H1 (cell line): ENCODE results near the gene TXNDC2. TPM values are rescaled to one million over a fixed set of nuclear protein-coding genes. Genes with fewer than 3 reads are reported as not detected.

Experiments used
- CTCF ChIA-PET: fragments of 300-600 bp; sonication (Branson Sonifier 250); formaldehyde crosslinking; loops from one replicate; lab custom pipeline; 2021; ENCODE audit not compliant: partially characterized antibody; lab: Charles Lee
- POLR2A ChIA-PET: fragments of 300-600 bp; sonication (Branson Sonifier 250); formaldehyde crosslinking; loops from one replicate; lab custom pipeline; 2021; ENCODE audit warnings: inconsistent platforms; ENCODE audit not compliant: partially characterized antibody; lab: Charles Lee
- DNase-seq, 2 experiments: peaks; one replicate each; pipeline versions ENCODE4 v3.0.0 to v3.0.0-alpha.2; 2010 to 2022; ENCODE audit warnings: low spot score in 2 of 2, low read depth in 1 of 2, mixed read lengths in 1 of 2
- FAIRE-seq: peaks from 2 replicates; lab custom pipeline; 2011; peaks lifted over from hg19 to GRCh38; lab: Jason Lieb, UNC
- H2AFZ ChIP-seq: 2 replicates; pipeline ENCODE4 v1.8.1; 2012; ENCODE audit warnings: low read length, inconsistent platforms
- H2AK5ac ChIP-seq: 2 replicates; pipeline ENCODE4 v1.6.1; 2013; ENCODE audit warnings: low read depth, low read length
- H2BK120ac ChIP-seq: replicated peaks from 2 replicates; pipeline ENCODE3; 2013; ENCODE audit warnings: low read depth, low read length, inconsistent platforms
- H2BK12ac ChIP-seq: 2 replicates; pipeline ENCODE4 v1.6.1; 2013; ENCODE audit warnings: low read depth, low read length
- H2BK15ac ChIP-seq: 2 replicates; pipeline ENCODE4 v1.6.1; 2013; ENCODE audit warnings: low read length
- H2BK20ac ChIP-seq: 2 replicates; pipeline ENCODE4 v1.6.1; 2013; ENCODE audit warnings: low read length
- H2BK5ac ChIP-seq: 2 replicates; pipeline ENCODE4 v1.6.1; 2013; ENCODE audit warnings: low read depth, low read length
- H3K14ac ChIP-seq: 2 replicates; pipeline ENCODE4 v1.6.1; 2013; ENCODE audit warnings: inconsistent platforms; ENCODE audit not compliant: insufficient read length
- H3K18ac ChIP-seq: 2 replicates; pipeline ENCODE4 v1.6.1; 2013; ENCODE audit warnings: low read length; ENCODE audit errors: extremely low read depth
- H3K23ac ChIP-seq: 2 replicates; pipeline ENCODE4 v1.6.1; 2013; ENCODE audit warnings: inconsistent platforms; ENCODE audit not compliant: insufficient read length
- H3K23me2 ChIP-seq: 2 replicates; pipeline ENCODE4 v1.6.1; 2013; ENCODE audit warnings: low read depth, low read length
- H3K27ac ChIP-seq: 2 replicates; pipeline ENCODE4 v1.6.1; 2011; ENCODE audit warnings: low read depth, low read length, inconsistent platforms
- H3K27me3 ChIP-seq, 4 experiments: replicated peaks in 1 of 4; 1 replicate in 1 of 4; 2 replicates in 3 of 4; pipeline versions ENCODE4 v1.6.1 to v1.8.1; 2011 to 2013; ENCODE audit warnings: low read length in 3 of 4, mild to moderate bottlenecking in 3 of 4, inconsistent platforms in 2 of 4, mixed read lengths in 2 of 4, moderate library complexity in 1 of 4; ENCODE audit not compliant: control insufficient read depth in 3 of 4, insufficient read depth in 3 of 4; ENCODE audit errors: extremely low read depth in 1 of 4
- H3K36me3 ChIP-seq, 4 experiments: 2 replicates each; pipeline versions ENCODE4 v1.6.1 to v1.8.1; 2011 to 2013; ENCODE audit warnings: mild to moderate bottlenecking in 4 of 4, low read length in 3 of 4, moderate library complexity in 2 of 4, control low read depth in 1 of 4, inconsistent platforms in 1 of 4; ENCODE audit not compliant: insufficient read depth in 4 of 4, control insufficient read depth in 2 of 4
- H3K4ac ChIP-seq: replicated peaks from 2 replicates; pipeline ENCODE3; 2013; ENCODE audit warnings: low read length, low read depth, mixed read lengths, inconsistent platforms; ENCODE audit not compliant: insufficient read length
- H3K4me1 ChIP-seq, 4 experiments: replicated peaks in 1 of 4; 1 replicate in 1 of 4; 2 replicates in 3 of 4; pipeline versions ENCODE4 v1.6.1 to v1.8.1; 2011 to 2013; ENCODE audit warnings: low read length in 3 of 4, inconsistent platforms in 2 of 4, mixed read lengths in 1 of 4; ENCODE audit not compliant: insufficient read depth in 4 of 4, control insufficient read depth in 3 of 4
- H3K4me2 ChIP-seq, 2 experiments: 2 replicates each; pipeline versions ENCODE4 v1.6.1 to v1.8.1; 2011 to 2013; ENCODE audit warnings: low read depth in 2 of 2, low read length in 2 of 2, control low read depth in 1 of 2, inconsistent platforms in 1 of 2, mild to moderate bottlenecking in 1 of 2; ENCODE audit not compliant: insufficient read depth in 1 of 2
- H3K4me3 ChIP-seq, 4 experiments: fragments of 200-600, 300-600 bp in 1 of 4; sonication (generic), shearing (Covaris generic), sonication (Bioruptor Twin) in 1 of 4; 2 replicates each; pipeline versions ENCODE4 v1.5.1 to v1.8.1; 2011 to 2016; ENCODE audit warnings: low read length in 4 of 4, low read depth in 3 of 4, control low read depth in 2 of 4, inconsistent platforms in 2 of 4, mild to moderate bottlenecking in 2 of 4, mixed read lengths in 1 of 4, moderate library complexity in 1 of 4; ENCODE audit not compliant: insufficient read depth in 2 of 4; ENCODE audit errors: extremely low read depth in 1 of 4
- H3K56ac ChIP-seq: replicated peaks from 2 replicates; pipeline ENCODE3; 2013; ENCODE audit warnings: low read depth, mild to moderate bottlenecking, mixed read lengths, low read length, inconsistent platforms; ENCODE audit not compliant: insufficient read length
- H3K79me1 ChIP-seq: 2 replicates; pipeline ENCODE4 v1.6.1; 2013; ENCODE audit warnings: low read depth, low read length, control low read depth
- H3K79me2 ChIP-seq, 2 experiments: 2 replicates each; pipeline versions ENCODE4 v1.6.1 to v1.8.1; 2012 to 2013; ENCODE audit warnings: low read length in 2 of 2, mild to moderate bottlenecking in 2 of 2, inconsistent platforms in 1 of 2; ENCODE audit not compliant: insufficient read depth in 2 of 2, control insufficient read depth in 1 of 2
- H3K9ac ChIP-seq, 4 experiments: replicated peaks in 1 of 4; 1 replicate in 1 of 4; 2 replicates in 3 of 4; pipeline versions ENCODE4 v1.6.1 to v1.8.1; 2011 to 2013; ENCODE audit warnings: low read depth in 3 of 4, low read length in 3 of 4, control low read depth in 2 of 4, mild to moderate bottlenecking in 2 of 4, moderate library complexity in 2 of 4, inconsistent platforms in 1 of 4; ENCODE audit errors: extremely low read depth in 1 of 4
- H3K9me3 ChIP-seq, 2 experiments: 2 replicates each; pipeline versions ENCODE4 v1.6.1 to v1.8.1; 2012 to 2013; ENCODE audit warnings: mild to moderate bottlenecking in 2 of 2, moderate library complexity in 2 of 2, control low read depth in 1 of 2, inconsistent platforms in 1 of 2, low read depth in 1 of 2, low read length in 1 of 2, mixed read lengths in 1 of 2; ENCODE audit not compliant: insufficient read depth in 2 of 2
- H4K20me1 ChIP-seq, 2 experiments: replicated peaks in 1 of 2; 2 replicates each; pipeline versions ENCODE3 to v1.8.1; 2011 to 2013; ENCODE audit warnings: inconsistent platforms in 2 of 2, low read length in 2 of 2, mild to moderate bottlenecking in 1 of 2; ENCODE audit not compliant: insufficient read depth in 2 of 2, control insufficient read depth in 1 of 2
- H4K5ac ChIP-seq: 2 replicates; pipeline ENCODE4 v1.6.1; 2013; ENCODE audit warnings: low read length, low read depth, mixed read lengths, inconsistent platforms; ENCODE audit not compliant: insufficient read length
- H4K8ac ChIP-seq: 2 replicates; pipeline ENCODE4 v1.8.0; 2013; ENCODE audit warnings: mild to moderate bottlenecking, moderate library complexity, low read length, inconsistent platforms; ENCODE audit not compliant: insufficient read depth; ENCODE audit errors: extremely low read depth
- H4K91ac ChIP-seq: replicated peaks from 2 replicates; pipeline ENCODE3; 2013; ENCODE audit warnings: low read length, mixed read lengths, inconsistent platforms; ENCODE audit not compliant: insufficient read length
- E2F6 ChIP-seq: IDR thresholded peaks from 2 replicates; pipeline ENCODE4 v1.6.1; 2012; ENCODE audit warnings: inconsistent platforms
- KDM5A ChIP-seq: fragments of 200-600 bp; IDR thresholded peaks from 2 replicates; pipeline ENCODE4 v1.7.1; 2012; ENCODE audit warnings: mild to moderate bottlenecking, low read length, inconsistent platforms, mixed read lengths
- MAFK ChIP-seq: IDR thresholded peaks from 2 replicates; pipeline ENCODE4 v1.6.1; 2012; ENCODE audit warnings: low read depth, mild to moderate bottlenecking, improper control_type of control experiment, low read length
- POU5F1 ChIP-seq: IDR thresholded peaks from 2 replicates; pipeline ENCODE4 v1.6.1; 2011; ENCODE audit warnings: low read depth, mild to moderate bottlenecking, low read length, moderate library complexity
- SAP30 ChIP-seq: fragments of 300-600 bp; sonication (generic); IDR thresholded peaks from 2 replicates; pipeline ENCODE4 v1.7.1; 2012; ENCODE audit warnings: low read length, moderate library complexity, mild to moderate bottlenecking, inconsistent platforms; ENCODE audit not compliant: insufficient read depth, insufficient replicate concordance
- USF2 ChIP-seq: IDR thresholded peaks from 2 replicates; pipeline ENCODE4 v1.6.1; 2011; ENCODE audit warnings: low read length, improper control_type of control experiment
- WGBS, 2 experiments: shearing (Covaris generic) in 1 of 2; methylation state at CpG; one replicate each; pipeline versions ENCODE4 v1.1.6 to v1.1.7; 2013 to 2015; ENCODE audit warnings: low lambda C conversion rate in 2 of 2, mixed read lengths in 2 of 2, inconsistent platforms in 1 of 2, low coverage in 1 of 2, missing lambda C conversion rate in 1 of 2; ENCODE audit not compliant: insufficient replicate concordance in 2 of 2, insufficient coverage in 1 of 2, insufficient read length in 1 of 2; ENCODE audit errors: extremely low coverage in 1 of 2, missing lambda C conversion rate in 1 of 2; 5-methylcytosine and 5-hydroxymethylcytosine counted together
- polyA plus RNA-seq, 7 experiments: library from polyadenylated mRNA; depleted of rRNA in 3 of 7; stranded (reverse) in 5 of 7; unstranded in 2 of 7; fragments of >200 nt in 5 of 7; fragments of 200-250 nt in 2 of 7; gene quantifications; 1 replicate in 5 of 7; 2 replicates in 1 of 7; 4 replicates in 1 of 7; pipeline versions ENCODE4 v1.2.1 to v1.2.3, GENCODE V29; 2011 to 2013; ENCODE audit warnings: missing spikeins in 2 of 7, mixed read lengths in 2 of 7
- total RNA-seq: library from RNA; stranded (reverse); fragmentation: NEBNext Ultra II Directional; extraction: Animal tissue kit (Norgen Biotek cat#: 25700); gene quantifications from 2 replicates; pipeline ENCODE4 v1.2.1, GENCODE V29; 2021
- TF ChIP-seq, protein P1 (sequence below): IDR thresholded peaks from 2 replicates; pipeline ENCODE4 v1.6.1; 2012; ENCODE audit warnings: low read length, inconsistent platforms

Gene TXNDC2
- total and polyA plus RNA-seq, 2 of the 8 experiments (the other 6 are each of a cell fraction or from before 2014, with no cell fraction given), result 0.09 TPM; not detected in 1

- ChIA-PET POLR2A (interaction anchor here (2.4 kb wide), 1 partner anchor 13 kb away, joined by 14 read pairs; the partner anchor contains the start of gene VAPA), CTCF (interaction anchor here (0.6 kb wide), 1 partner anchor 24 kb away, joined by 3 read pairs; no protein-coding TSS in a partner anchor)
- Histone ChIP-seq H3K4me2 (no peak overlapping the region), H2BK120ac (no peak overlapping the region), H4K91ac (no peak overlapping the region), H3K27ac (no peak overlapping the region), H2BK12ac (no peak overlapping the region), H3K4me3 (no peak overlapping the region), H3K4ac (no peak overlapping the region), H3K79me1 (no peaks in the 10 kb centered on the region; the same call in 1 of the 2 replicates), H2BK15ac (no peak overlapping the region), H3K9ac (no peak overlapping the region), H3K14ac (no peak overlapping the region), H3K4me1 (peaks cover 1 to 14% (median 5%) of the 10 kb centered on the region in 4 experiments; a peak in 5 of 7 replicates), H2BK5ac (no peak overlapping the region), H3K18ac (no peak overlapping the region), H3K23me2 (no peaks in the 10 kb centered on the region), H3K79me2 (peaks cover 13 to 100% of the 10 kb centered on the region in 2 experiments), H3K23ac (no peak overlapping the region), H2BK20ac (no peak overlapping the region), H2AK5ac (no peak overlapping the region), H4K8ac (no peak overlapping the region), H3K9me3 (no peaks in the 10 kb centered on the region), H4K5ac (no peak overlapping the region), H2AFZ (no peak overlapping the region), H3K27me3 (no peaks in the 10 kb centered on the region), H3K56ac (no peak overlapping the region), H4K20me1 (peaks cover 5 to 17% of the 10 kb centered on the region in 2 experiments)
- 78% methylated on average over 2 of the region's 2 CpGs; no CpG with 5 or more reads in 1 of the 2 experiments for WGBS, 2 experiments
- DNase-seq, result no peak
- FAIRE-seq, result no peak
- TF ChIP-seq USF2, result no peak
- no peak for TF ChIP-seq POU5F1
- no peak for TF ChIP-seq MAFK
- TF ChIP-seq KDM5A, result no peak
- TF ChIP-seq, protein P1, sequence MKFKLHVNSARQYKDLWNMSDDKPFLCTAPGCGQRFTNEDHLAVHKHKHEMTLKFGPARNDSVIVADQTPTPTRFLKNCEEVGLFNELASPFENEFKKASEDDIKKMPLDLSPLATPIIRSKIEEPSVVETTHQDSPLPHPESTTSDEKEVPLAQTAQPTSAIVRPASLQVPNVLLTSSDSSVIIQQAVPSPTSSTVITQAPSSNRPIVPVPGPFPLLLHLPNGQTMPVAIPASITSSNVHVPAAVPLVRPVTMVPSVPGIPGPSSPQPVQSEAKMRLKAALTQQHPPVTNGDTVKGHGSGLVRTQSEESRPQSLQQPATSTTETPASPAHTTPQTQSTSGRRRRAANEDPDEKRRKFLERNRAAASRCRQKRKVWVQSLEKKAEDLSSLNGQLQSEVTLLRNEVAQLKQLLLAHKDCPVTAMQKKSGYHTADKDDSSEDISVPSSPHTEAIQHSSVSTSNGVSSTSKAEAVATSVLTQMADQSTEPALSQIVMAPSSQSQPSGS, result no peak
- no peak for TF ChIP-seq E2F6
- TF ChIP-seq SAP30, result no peak
- TF ChIP-seq, all 59 proteins: peak for 0
- H3K36me3 ChIP-seq, result peaks cover 0 to 5% (median 1%) of the 10 kb centered on the region in 4 experiments; a peak in 2 of 8 replicates
Measured at GRCh38 chr18:9927392-9928063, 41.8 kb downstream of the TXNDC2 start.
